ENCODE data around the gene AMFR. TPM values are rescaled to one million over a fixed set of nuclear protein-coding genes. Genes with fewer than 3 reads are reported as not detected.

Gene AMFR
- total RNA-seq, 1 experiment from 2014 or later, result 89.4 TPM

GRCh38 chr16:56330476-56330875, 94.9 kb downstream of the AMFR start:
- H4K20me1 ChIP-seq (ENCODE audit: insufficient read depth), result no peaks in the 10 kb centered on the region
- H3K9me3 ChIP-seq (ENCODE audit: insufficient read depth, low read depth), result no peaks in the 10 kb centered on the region
- TF ChIP-seq CTCF (conservative IDR thresholded peaks at IDR 0.05), result no peak
- TF ChIP-seq EZH2 (IDR thresholded peaks at IDR 0.05; ENCODE audit: low read depth), result no peak
- no peaks in the 10 kb centered on the region for H3K9me2 ChIP-seq (ENCODE audit: insufficient read depth)
- no TSS peak for BruUV-seq (replicated peaks)
- peak overlapping the region; percentile 99 for H3K27ac ChIP-seq
- H3K79me2 ChIP-seq (ENCODE audit: low read depth), result no peaks in the 10 kb centered on the region
- peaks cover 69% of the 10 kb centered on the region for H3K4me1 ChIP-seq (replicated peaks; ENCODE audit: insufficient read depth)
- peak overlapping the region; percentile 32; the same call in 1 of the 2 replicates for H3K4me3 ChIP-seq
- peak overlapping the region; percentile 41 for H2AFZ ChIP-seq
- H3K4me2 ChIP-seq, result peak overlapping the region; percentile 73
- peak; percentile 42 to 86 for DNase-seq
- H3F3A ChIP-seq (ENCODE audit: insufficient read depth, low read depth), result peaks cover 40% of the 10 kb centered on the region
- intact Hi-C loops (cut with micrococcal nuclease; ENCODE audit: unreplicated experiment), result loop anchor here (5.0 to 10.0 kb wide), 2 partner anchors 122 to 274 kb away; partner anchors contain the start of genes MT2A, NUDT21 and OGFOD1
- ChIA-PET CTCF (interaction anchor here (0.6 to 2.0 kb wide), 3 partner anchors 26 to 860 kb away, joined by 4 read pairs; no protein-coding TSS in a partner anchor), POLR2A (ENCODE audit: unreplicated experiment) (interaction anchor here (0.6 to 1.1 kb wide), 4 partner anchors 121 to 954 kb away, joined by 3 to 8 read pairs (median 3); partner anchors contain the start of genes NUDT21 and OGFOD1)
- no peaks in the 10 kb centered on the region for H3K36me3 ChIP-seq (ENCODE audit: low read depth)
- H3K27me3 ChIP-seq (ENCODE audit: insufficient read depth, low read depth), result no peaks in the 10 kb centered on the region

GRCh38 chr16:56329887-56330286, 95.5 kb downstream of the AMFR start:
- CTCF ChIA-PET, result interaction anchor here (0.6 to 2.0 kb wide), 3 partner anchors 27 to 859 kb away, joined by 4 read pairs; no protein-coding TSS in a partner anchor
- TF ChIP-seq EZH2 (IDR thresholded peaks at IDR 0.05; ENCODE audit: low read depth), result no peak
- no peak; the same call in 1 of the 2 replicates for TF ChIP-seq CTCF (conservative IDR thresholded peaks at IDR 0.05)
- no peaks in the 10 kb centered on the region for H3K36me3 ChIP-seq (ENCODE audit: low read depth)
- H4K20me1 ChIP-seq (ENCODE audit: insufficient read depth), result no peaks in the 10 kb centered on the region
- BruUV-seq (replicated peaks), result no TSS peak
- no peaks in the 10 kb centered on the region for H3K9me3 ChIP-seq (ENCODE audit: insufficient read depth, low read depth)
- H3K4me1 ChIP-seq (replicated peaks; ENCODE audit: insufficient read depth), result peaks cover 75% of the 10 kb centered on the region
- peak overlapping the region; percentile 32; the same call in 1 of the 2 replicates for H3K4me3 ChIP-seq
- intact Hi-C loops (cut with micrococcal nuclease; ENCODE audit: unreplicated experiment), result loop anchor here (5.0 to 10.0 kb wide), 3 partner anchors 122 to 375 kb away; partner anchors contain the start of genes MT2A, NUDT21 and OGFOD1
- no peaks in the 10 kb centered on the region for H3K27me3 ChIP-seq (ENCODE audit: insufficient read depth, low read depth)
- peak overlapping the region; percentile 73 for H3K4me2 ChIP-seq
- peaks cover 43% of the 10 kb centered on the region for H3F3A ChIP-seq (ENCODE audit: insufficient read depth, low read depth)
- no peaks in the 10 kb centered on the region for H3K79me2 ChIP-seq (ENCODE audit: low read depth)
- POLR2A ChIA-PET (ENCODE audit: unreplicated experiment), result interaction anchor here (0.6 to 1.1 kb wide), 2 partner anchors 121 to 167 kb away, joined by 3 read pairs; partner anchors contain the start of genes NUDT21 and OGFOD1
- peak overlapping the region; percentile 30; the same call in 1 of the 2 replicates for H2AFZ ChIP-seq
- no peaks in the 10 kb centered on the region for H3K9me2 ChIP-seq (ENCODE audit: insufficient read depth)
- H3K27ac ChIP-seq, result peak overlapping the region; percentile 99
- DNase-seq, result peak; percentile 31 to 87

GRCh38 chr16:56328276-56329022, 96.9 kb downstream of the AMFR start:
- H3K4me1 ChIP-seq (replicated peaks; ENCODE audit: insufficient read depth), result peaks cover 80% of the 10 kb centered on the region
- TF ChIP-seq EZH2 (IDR thresholded peaks at IDR 0.05; ENCODE audit: low read depth), result no peak
- TF ChIP-seq CTCF (conservative IDR thresholded peaks at IDR 0.05), result no peak
- H3K36me3 ChIP-seq (ENCODE audit: low read depth), result no peaks in the 10 kb centered on the region
- peaks cover 55% of the 10 kb centered on the region for H3F3A ChIP-seq (ENCODE audit: insufficient read depth, low read depth)
- H3K79me2 ChIP-seq (ENCODE audit: low read depth), result no peaks in the 10 kb centered on the region
- no peaks in the 10 kb centered on the region for H4K20me1 ChIP-seq (ENCODE audit: insufficient read depth)
- POLR2A ChIA-PET (ENCODE audit: unreplicated experiment), result interaction anchor here (0.6 kb wide), 1 partner anchor 828 kb away, joined by 7 read pairs; no protein-coding TSS in a partner anchor
- intact Hi-C loops (cut with micrococcal nuclease; ENCODE audit: unreplicated experiment), result loop anchor here (10.0 kb wide), 1 partner anchor 376 kb away; no protein-coding TSS in a partner anchor
- no peak overlapping the region for H3K4me3 ChIP-seq
- no peaks in the 10 kb centered on the region for H3K27me3 ChIP-seq (ENCODE audit: insufficient read depth, low read depth)
- BruUV-seq (replicated peaks), result no TSS peak
- no peak for DNase-seq
- H3K9me2 ChIP-seq (ENCODE audit: insufficient read depth), result no peaks in the 10 kb centered on the region
- peak overlapping the region; percentile 99; the same call in 1 of the 2 replicates for H3K27ac ChIP-seq
- no peak overlapping the region for H3K4me2 ChIP-seq
- H3K9me3 ChIP-seq (ENCODE audit: insufficient read depth, low read depth), result no peaks in the 10 kb centered on the region
- CTCF ChIA-PET, result interaction anchor here (0.6 to 2.0 kb wide), 2 partner anchors 16 to 28 kb away, joined by 3 to 4 read pairs; no protein-coding TSS in a partner anchor
- H2AFZ ChIP-seq, result no peak overlapping the region
